ENCODE results near the gene AHR.

GRCh38 chr7:17325364-17325763, 26.9 kb downstream of the AHR start:
- no peak for TF ChIP-seq POLR2A (IDR thresholded peaks at IDR 0.05)
- TF ChIP-seq, protein P1, sequence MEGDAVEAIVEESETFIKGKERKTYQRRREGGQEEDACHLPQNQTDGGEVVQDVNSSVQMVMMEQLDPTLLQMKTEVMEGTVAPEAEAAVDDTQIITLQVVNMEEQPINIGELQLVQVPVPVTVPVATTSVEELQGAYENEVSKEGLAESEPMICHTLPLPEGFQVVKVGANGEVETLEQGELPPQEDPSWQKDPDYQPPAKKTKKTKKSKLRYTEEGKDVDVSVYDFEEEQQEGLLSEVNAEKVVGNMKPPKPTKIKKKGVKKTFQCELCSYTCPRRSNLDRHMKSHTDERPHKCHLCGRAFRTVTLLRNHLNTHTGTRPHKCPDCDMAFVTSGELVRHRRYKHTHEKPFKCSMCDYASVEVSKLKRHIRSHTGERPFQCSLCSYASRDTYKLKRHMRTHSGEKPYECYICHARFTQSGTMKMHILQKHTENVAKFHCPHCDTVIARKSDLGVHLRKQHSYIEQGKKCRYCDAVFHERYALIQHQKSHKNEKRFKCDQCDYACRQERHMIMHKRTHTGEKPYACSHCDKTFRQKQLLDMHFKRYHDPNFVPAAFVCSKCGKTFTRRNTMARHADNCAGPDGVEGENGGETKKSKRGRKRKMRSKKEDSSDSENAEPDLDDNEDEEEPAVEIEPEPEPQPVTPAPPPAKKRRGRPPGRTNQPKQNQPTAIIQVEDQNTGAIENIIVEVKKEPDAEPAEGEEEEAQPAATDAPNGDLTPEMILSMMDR (IDR thresholded peaks at IDR 0.05) = no peak
- no peak for TF ChIP-seq EP300 (IDR thresholded peaks at IDR 0.05)
- no peak for TF ChIP-seq POLR2AphosphoS5 (IDR thresholded peaks at IDR 0.05)

Measured in stomach (tissue), 4 donors.